ENCODE measurements around the gene EDIL3.

DNA sequence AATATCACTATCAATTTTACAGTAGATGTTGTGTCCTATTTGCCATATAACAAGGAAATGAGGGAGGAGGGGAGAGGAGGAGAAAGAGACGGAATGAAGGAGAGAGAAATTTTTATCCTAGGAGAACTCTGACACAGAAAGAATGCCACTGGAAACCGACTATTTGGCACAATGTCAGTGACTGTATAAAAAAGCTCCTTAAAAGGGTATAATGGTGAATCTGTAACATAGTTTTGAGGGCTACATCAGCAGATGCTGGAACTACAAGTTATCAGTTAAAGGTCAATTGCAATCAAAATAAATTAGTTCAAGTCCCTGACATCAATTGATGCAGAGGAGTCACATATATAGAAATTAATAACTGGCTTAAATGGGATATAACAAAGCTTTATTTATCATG lies 5.7 kb downstream of the EDIL3 start:
- TF ChIP-seq POLR2AphosphoS5 (IDR thresholded peaks at IDR 0.05) = no peak
- TF ChIP-seq, protein P1, sequence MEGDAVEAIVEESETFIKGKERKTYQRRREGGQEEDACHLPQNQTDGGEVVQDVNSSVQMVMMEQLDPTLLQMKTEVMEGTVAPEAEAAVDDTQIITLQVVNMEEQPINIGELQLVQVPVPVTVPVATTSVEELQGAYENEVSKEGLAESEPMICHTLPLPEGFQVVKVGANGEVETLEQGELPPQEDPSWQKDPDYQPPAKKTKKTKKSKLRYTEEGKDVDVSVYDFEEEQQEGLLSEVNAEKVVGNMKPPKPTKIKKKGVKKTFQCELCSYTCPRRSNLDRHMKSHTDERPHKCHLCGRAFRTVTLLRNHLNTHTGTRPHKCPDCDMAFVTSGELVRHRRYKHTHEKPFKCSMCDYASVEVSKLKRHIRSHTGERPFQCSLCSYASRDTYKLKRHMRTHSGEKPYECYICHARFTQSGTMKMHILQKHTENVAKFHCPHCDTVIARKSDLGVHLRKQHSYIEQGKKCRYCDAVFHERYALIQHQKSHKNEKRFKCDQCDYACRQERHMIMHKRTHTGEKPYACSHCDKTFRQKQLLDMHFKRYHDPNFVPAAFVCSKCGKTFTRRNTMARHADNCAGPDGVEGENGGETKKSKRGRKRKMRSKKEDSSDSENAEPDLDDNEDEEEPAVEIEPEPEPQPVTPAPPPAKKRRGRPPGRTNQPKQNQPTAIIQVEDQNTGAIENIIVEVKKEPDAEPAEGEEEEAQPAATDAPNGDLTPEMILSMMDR (IDR thresholded peaks at IDR 0.05) = no peak
